K562 (cell line): ENCODE data around the gene TRAPPC12. TPM values are rescaled to one million over a fixed set of nuclear protein-coding genes. Genes with fewer than 3 reads are reported as not detected.

Source experiments
- ATAC-seq: fragments of 200-7000 bp; cut with Tn5 transposase; 3 replicates; pipeline ENCODE4 v1.9.1; 2020; ENCODE audit warnings: moderate library complexity
- BruUV-seq: library from RNA; stranded (reverse); fragments of 400-500 nt; replicated peaks from 2 replicates; lab custom pipeline; 2021; lab: Mats Ljungman, UMichigan
- CTCF ChIA-PET: fragments of 300-600 bp; formaldehyde crosslinking; extraction: SDS; loops from one replicate; lab custom pipeline; 2021; ENCODE audit warnings: low intra/inter-chr PET ratio; lab: Yijun Ruan, JAX
- POLR2A ChIA-PET: fragments of 300-600, 350-650 bp; sonication (Branson Sonifier 250); formaldehyde crosslinking; extraction: SDS; loops from one replicate; lab custom pipeline; 2021; ENCODE audit warnings: antibody characterized with exemption, inconsistent platforms; lab: Yijun Ruan, JAX
- DNase-seq, 4 experiments: peaks; one replicate each; pipeline versions ENCODE4 v3.0.0 to v3.0.0-alpha.2; 2011 to 2018; ENCODE audit warnings: low spot score in 3 of 4, mixed read lengths in 3 of 4; ENCODE audit errors: extremely low read depth in 1 of 4
- FAIRE-seq: peaks from 2 replicates; lab custom pipeline; 2011; peaks lifted over from hg19 to GRCh38; lab: Jason Lieb, UNC
- H2AFZ ChIP-seq: 2 replicates; pipeline ENCODE4 v1.6.0; 2011; ENCODE audit warnings: low read depth, low read length, control low read depth, inconsistent platforms
- H3K27ac ChIP-seq: fragments of 200-600 bp; 3 replicates; pipeline ENCODE4 v1.8.0; 2011; ENCODE audit warnings: low read depth, mild to moderate bottlenecking, control low read depth, inconsistent platforms, low read length, moderate library complexity, mixed read lengths; ENCODE audit errors: extremely low read depth
- H3K27me3 ChIP-seq, 2 experiments: fragments of 300-600 bp in 1 of 2; 2 replicates in 1 of 2; 3 replicates in 1 of 2; pipeline versions ENCODE4 v1.6.0 to v1.8.0; 2011; ENCODE audit warnings: inconsistent platforms in 2 of 2, low read length in 2 of 2, mild to moderate bottlenecking in 1 of 2, mixed read lengths in 1 of 2, moderate library complexity in 1 of 2; ENCODE audit not compliant: control insufficient read depth in 2 of 2, insufficient read depth in 2 of 2
- H3K36me3 ChIP-seq: fragments of 300-600 bp; 3 replicates; pipeline ENCODE4 v1.8.0; 2011; ENCODE audit warnings: mild to moderate bottlenecking, low read length, inconsistent platforms; ENCODE audit not compliant: control insufficient read depth, insufficient read depth
- H3K4me1 ChIP-seq, 2 experiments: fragments of 200-600 bp in 1 of 2; replicated peaks in 1 of 2; 2 replicates in 1 of 2; 3 replicates in 1 of 2; pipeline versions ENCODE4 v1.5.1 to v1.8.0; 2011; ENCODE audit warnings: inconsistent platforms in 2 of 2, low read length in 2 of 2, mild to moderate bottlenecking in 1 of 2, mixed read lengths in 1 of 2, moderate library complexity in 1 of 2; ENCODE audit not compliant: control insufficient read depth in 2 of 2, insufficient read depth in 2 of 2
- H3K4me2 ChIP-seq: 2 replicates; pipeline ENCODE4 v1.6.1; 2011; ENCODE audit warnings: low read length, control low read depth, inconsistent platforms, mixed read lengths; ENCODE audit not compliant: insufficient read depth
- H3K4me3 ChIP-seq: fragments of 200-600 bp; sonication (generic), shearing (Covaris generic); 2 replicates; pipeline ENCODE4 v1.5.1; 2016; ENCODE audit warnings: control low read depth, inconsistent platforms
- H3K79me2 ChIP-seq: fragments of 200-600 bp; 3 replicates; pipeline ENCODE4 v1.8.0; 2011; ENCODE audit warnings: low read length, inconsistent platforms; ENCODE audit not compliant: control insufficient read depth, insufficient read depth
- H3K9ac ChIP-seq, 2 experiments: 2 replicates each; pipeline versions ENCODE4 v1.6.0 to v1.6.1; 2011; ENCODE audit warnings: low read depth in 2 of 2, low read length in 2 of 2, control low read depth in 1 of 2, inconsistent platforms in 1 of 2, mild to moderate bottlenecking in 1 of 2, mixed read lengths in 1 of 2; ENCODE audit not compliant: insufficient read depth in 1 of 2
- H3K9me1 ChIP-seq: one replicate; pipeline ENCODE4 v1.6.0; 2011; ENCODE audit warnings: inconsistent platforms, mild to moderate bottlenecking, low read length, moderate library complexity; ENCODE audit not compliant: control insufficient read depth, insufficient read depth
- H3K9me3 ChIP-seq: replicated peaks from 2 replicates; pipeline ENCODE4 v1.5.1; 2011; ENCODE audit warnings: low read depth, low read length, inconsistent platforms; ENCODE audit not compliant: control insufficient read depth, insufficient read depth
- H4K20me1 ChIP-seq: replicated peaks from 2 replicates; pipeline ENCODE4 v1.6.1; 2011; ENCODE audit warnings: low read length, inconsistent platforms, mixed read lengths; ENCODE audit not compliant: control insufficient read depth, insufficient read depth
- CBX3 ChIP-seq, 2 experiments: IDR thresholded peaks; 1 replicate in 1 of 2; 2 replicates in 1 of 2; pipeline ENCODE4 v1.6.1; 2012; ENCODE audit warnings: inconsistent platforms in 2 of 2, low read length in 2 of 2, borderline replicate concordance in 1 of 2, control low read depth in 1 of 2
- CCNT2 ChIP-seq: IDR thresholded peaks from 2 replicates; pipeline ENCODE4 v1.6.1; 2011; ENCODE audit warnings: borderline replicate concordance, low read depth, mild to moderate bottlenecking, moderate library complexity, mixed read lengths, low read length; ENCODE audit not compliant: insufficient read length; ENCODE audit errors: extremely low read depth
- ETS2 ChIP-seq: IDR thresholded peaks from 2 replicates; pipeline ENCODE4 v1.6.1; 2016; ENCODE audit warnings: borderline replicate concordance, missing genetic modification characterization, mild to moderate bottlenecking, moderate library complexity, missing compliant biosample characterization; ENCODE audit not compliant: poor library complexity, severe bottlenecking
- GATAD2B ChIP-seq: fragments of 450-650 bp; IDR thresholded peaks from 2 replicates; pipeline ENCODE4 v1.6.1; 2017; ENCODE audit warnings: mild to moderate bottlenecking, borderline replicate concordance
- ILK ChIP-seq: fragments of 450-650 bp; IDR thresholded peaks from 2 replicates; pipeline ENCODE4 v1.6.1; 2016; ENCODE audit warnings: missing genetic modification characterization, low read depth, mild to moderate bottlenecking, missing compliant biosample characterization, moderate library complexity, borderline replicate concordance
- PHB2 ChIP-seq: fragments of 450-650 bp; IDR thresholded peaks from 2 replicates; pipeline ENCODE4 v1.6.1; 2017; ENCODE audit warnings: low read depth
- RBM34 ChIP-seq: fragments of 200-400 bp; formaldehyde crosslinking; IDR thresholded peaks from 2 replicates; pipeline ENCODE4 v1.6.1; 2018; ENCODE audit warnings: low read length, borderline replicate concordance; ENCODE audit not compliant: insufficient read depth
- ZKSCAN8 ChIP-seq: fragments of 200-800 bp; sonication (Bioruptor generic); IDR thresholded peaks from 2 replicates; pipeline ENCODE4 v1.6.1; 2016; ENCODE audit warnings: missing genetic modification characterization, missing compliant biosample characterization
- ZNF318 ChIP-seq, 2 experiments: fragments of 450-650 bp; IDR thresholded peaks; 2 replicates each; pipeline ENCODE4 v1.6.1; 2016; ENCODE audit warnings: mild to moderate bottlenecking in 2 of 2, borderline replicate concordance in 1 of 2, low read depth in 1 of 2, moderate library complexity in 1 of 2
- ZNF444 ChIP-seq: fragments of 250-450 bp; sonication (Bioruptor Pico); IDR thresholded peaks from 2 replicates; pipeline ENCODE4 v1.4.0; 2020; ENCODE audit warnings: mild to moderate bottlenecking, moderate library complexity
- WGBS: fragments of 100-300 bp; shearing (Covaris generic); methylation state at CpG from one replicate; pipeline ENCODE4 v1.1.6; 2016; ENCODE audit warnings: low coverage, mixed read lengths; ENCODE audit not compliant: insufficient coverage; ENCODE audit errors: missing lambda C conversion rate; 5-methylcytosine and 5-hydroxymethylcytosine counted together
- in situ Hi-C: fragments of 300-500 bp; cut with MboI; formaldehyde crosslinking; loops from 4 replicates; pipeline ENCODE4 v1.15.0; 2018; ENCODE audit warnings: inconsistent platforms, mixed read lengths
- intact Hi-C: fragments of 100-400 bp; cut with micrococcal nuclease; formaldehyde crosslinking; loops from 2 replicates; pipeline ENCODE4 v1.14.2; 2022
- polyA plus RNA-seq, 8 experiments: library from polyadenylated mRNA; depleted of rRNA in 4 of 8; stranded (reverse) in 5 of 8; unstranded in 3 of 8; fragments of >200 nt; fragmentation: Nextera tagmentation in 2 of 8; fragmentation: Illumina TruSeq in 1 of 8; extraction: Ambion mirVana in 2 of 8; extraction: Trizol in 1 of 8; gene quantifications; 2 replicates each; pipeline versions ENCODE4 v1.2.1 to v1.2.3, GENCODE V29; 2011 to 2014; ENCODE audit warnings: inconsistent platforms in 1 of 8, missing spikeins in 1 of 8
- total RNA-seq, 7 experiments: library from RNA; depleted of rRNA in 6 of 7; stranded (reverse); fragments of >200 nt in 6 of 7; fragmentation: Illumina TruSeq in 2 of 7; extraction: Trizol in 2 of 7; gene quantifications; 2 replicates each; pipeline versions ENCODE4 v1.2.1 to v1.2.3, GENCODE V29; 2011 to 2021; ENCODE audit warnings: low replicate concordance in 1 of 7

The TRAPPC12 gene
- total and polyA plus RNA-seq, 9 of the 15 experiments (the other 6 are each of a cell fraction or from before 2014, with no cell fraction given): 8.0 to 75.2 (median 39.1) TPM

- no peaks in the 10 kb centered on the region for H3K27me3 ChIP-seq
- in situ Hi-C loops (no loop called here), intact Hi-C loops (no loop called here)
- H3K4me1 ChIP-seq: peaks cover 0 to 4% of the 10 kb centered on the region in 2 experiments; a peak in 1 of 5 replicates
- H3K4me2 ChIP-seq: no peak overlapping the region
- H3K9me1 ChIP-seq: no peaks in the 10 kb centered on the region
- 87% methylated on average over 7 of the region's 12 CpGs for WGBS
- POLR2A ChIA-PET: no interaction called here
- no peak overlapping the region for H3K9ac ChIP-seq
- CTCF ChIA-PET: no interaction called here
- no TSS peak for BruUV-seq
- no peaks in the 10 kb centered on the region; the same call in 2 of the 3 replicates for H3K79me2 ChIP-seq
- FAIRE-seq: no peak
- no peaks in the 10 kb centered on the region; the same call in 1 of the 2 replicates for H4K20me1 ChIP-seq
- H3K9me3 ChIP-seq: no peaks in the 10 kb centered on the region
- peaks cover 40% of the 10 kb centered on the region for H3K36me3 ChIP-seq
- no peak for TF ChIP-seq GATAD2B
- no peak for TF ChIP-seq ZNF444 (CRISPR knock-in tag)
- no peak for TF ChIP-seq CCNT2
- no peak for TF ChIP-seq ETS2 (tag)
- no peak for TF ChIP-seq ZKSCAN8 (CRISPR knock-in tag)
- no peak for TF ChIP-seq ZNF318 (IDR thresholded peaks at IDR 0.05; ENCODE audit: borderline replicate concordance in 1 of 2, low read depth in 1 of 2)
- no peak for TF ChIP-seq PHB2
- TF ChIP-seq CBX3 (IDR thresholded peaks at IDR 0.05; ENCODE audit: borderline replicate concordance in 1 of 2, low read length in 2 of 2): no peak
- TF ChIP-seq ILK: no peak
- TF ChIP-seq RBM34: no peak
- H3K27ac ChIP-seq: no peak overlapping the region
- no peak overlapping the region for H3K4me3 ChIP-seq
- no peak for DNase-seq
- ATAC-seq: no peak
- H2AFZ ChIP-seq: no peak overlapping the region
These were observed 30.2 kb downstream of the TRAPPC12 start for GRCh38 chr2:3409627-3410170.
